MG63 (cell line): ENCODE data around the gene RPL31. TPM values are rescaled to one million over a fixed set of nuclear protein-coding genes. Genes with fewer than 3 reads are reported as not detected.
A peak's percentile ranks its signal among the peaks of the same experiment; 100 is the strongest.

Experiments
- DNase-seq: peaks from one replicate; pipeline ENCODE4 v3.0.0-alpha.2; 2020
- H3K27me3 ChIP-seq: fragments of 250-450 bp; sonication (Bioruptor Pico); 2 replicates; pipeline ENCODE4 v1.5.1; 2020; ENCODE audit warnings: mild to moderate bottlenecking, moderate library complexity
- H3K36me3 ChIP-seq: fragments of 250-450 bp; sonication (Bioruptor Pico); 2 replicates; pipeline ENCODE4 v1.5.1; 2020; ENCODE audit warnings: mild to moderate bottlenecking, moderate library complexity
- H3K4me3 ChIP-seq: fragments of 250-450 bp; sonication (Bioruptor Pico); 2 replicates; pipeline ENCODE4 v1.5.1; 2020; ENCODE audit warnings: mild to moderate bottlenecking, moderate library complexity
- H3K9me3 ChIP-seq: fragments of 250-450 bp; sonication (Bioruptor Pico); 2 replicates; pipeline ENCODE4 v1.5.1; 2020; ENCODE audit warnings: mild to moderate bottlenecking, moderate library complexity
- total RNA-seq: library from RNA; depleted of rRNA; stranded (reverse); fragments of >200 nt; shearing (Covaris generic); gene quantifications from 2 replicates; pipeline ENCODE4 v1.2.3, GENCODE V29; 2014; ENCODE audit warnings: low replicate concordance

The RPL31 gene
- total RNA-seq, 1 experiment from 2014 or later, result 1,616 TPM

GRCh38 chr2:101004620-101005325, 2.7 kb downstream of the RPL31 start:
- no peak for DNase-seq
- H3K36me3 ChIP-seq, result peaks cover 71% of the 10 kb centered on the region
- no peaks in the 10 kb centered on the region for H3K9me3 ChIP-seq
- H3K4me3 ChIP-seq, result peak overlapping the region; percentile 95
- H3K27me3 ChIP-seq, result no peaks in the 10 kb centered on the region

GRCh38 chr2:101006065-101006715, 4.1 kb downstream of the RPL31 start:
- Histone ChIP-seq H3K27me3 (no peaks in the 10 kb centered on the region), H3K9me3 (no peaks in the 10 kb centered on the region), H3K4me3 (no peak overlapping the region), H3K36me3 (peaks cover 81% of the 10 kb centered on the region)
- no peak for DNase-seq

- Histone ChIP-seq H3K4me3 (no peak overlapping the region), H3K36me3 (peaks cover 82% of the 10 kb centered on the region), H3K9me3 (no peaks in the 10 kb centered on the region), H3K27me3 (no peaks in the 10 kb centered on the region)
- no peak for DNase-seq
Measured at GRCh38 chr2:101007415-101008345, 5.6 kb downstream of the RPL31 start.

GRCh38 chr2:101011152-101011551, 9.1 kb downstream of the RPL31 start:
- Histone ChIP-seq H3K27me3 (no peaks in the 10 kb centered on the region), H3K9me3 (no peaks in the 10 kb centered on the region), H3K4me3 (no peak overlapping the region), H3K36me3 (peaks cover 73% of the 10 kb centered on the region)
- DNase-seq, result no peak

- Histone ChIP-seq H3K9me3 (no peaks in the 10 kb centered on the region), H3K36me3 (peaks cover 64% of the 10 kb centered on the region)
- DNase-seq, result no peak
Measured at GRCh38 chr2:101012054-101012705, 10.1 kb downstream of the RPL31 start.

DNA sequence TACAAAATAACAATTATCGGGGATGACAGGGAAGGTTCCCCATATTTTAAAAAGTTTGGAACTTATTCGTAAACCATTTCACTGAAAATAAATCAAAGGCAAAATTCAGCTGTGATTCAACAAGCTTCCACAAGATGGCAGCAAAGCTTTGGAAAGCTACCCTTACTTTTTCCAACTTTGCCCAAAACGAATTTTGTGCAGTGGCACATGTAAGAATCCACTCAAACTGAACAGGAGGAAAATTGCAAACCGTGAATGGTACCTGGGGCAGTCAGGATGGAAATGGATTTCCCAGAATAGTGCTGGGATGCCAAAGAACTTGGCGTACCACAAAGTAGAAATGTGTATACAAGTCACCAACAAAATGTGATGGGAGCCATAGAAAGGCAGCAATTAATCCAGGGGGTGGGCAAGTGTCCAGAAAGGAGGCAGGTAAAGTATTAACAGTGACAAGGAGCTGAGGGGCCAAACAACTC, 10.7 kb downstream of the RPL31 start:
- Histone ChIP-seq H3K36me3 (peaks cover 63% of the 10 kb centered on the region), H3K9me3 (no peaks in the 10 kb centered on the region)
- no peak for DNase-seq

More at GRCh38 chr2:101012054-101012705, 10.1 kb downstream of the RPL31 start:
- Histone ChIP-seq H3K27me3 (no peaks in the 10 kb centered on the region), H3K4me3 (no peak overlapping the region)

GRCh38 chr2:101014264-101014857, 12.3 kb downstream of the RPL31 start:
- DNase-seq, result no peak
- no peaks in the 10 kb centered on the region for H3K27me3 ChIP-seq
- no peak overlapping the region for H3K4me3 ChIP-seq
- H3K36me3 ChIP-seq, result peaks cover 61% of the 10 kb centered on the region
- H3K9me3 ChIP-seq, result no peaks in the 10 kb centered on the region

More for the DNA sequence above, 10.7 kb downstream of the RPL31 start:
- Histone ChIP-seq H3K4me3 (no peak overlapping the region), H3K27me3 (no peaks in the 10 kb centered on the region)

GRCh38 chr2:101017371-101017770, 15.3 kb downstream of the RPL31 start:
- H3K9me3 ChIP-seq, result no peaks in the 10 kb centered on the region
- H3K36me3 ChIP-seq, result peaks cover 63% of the 10 kb centered on the region
- H3K27me3 ChIP-seq, result no peaks in the 10 kb centered on the region
- H3K4me3 ChIP-seq, result no peak overlapping the region
- no peak for DNase-seq

DNA sequence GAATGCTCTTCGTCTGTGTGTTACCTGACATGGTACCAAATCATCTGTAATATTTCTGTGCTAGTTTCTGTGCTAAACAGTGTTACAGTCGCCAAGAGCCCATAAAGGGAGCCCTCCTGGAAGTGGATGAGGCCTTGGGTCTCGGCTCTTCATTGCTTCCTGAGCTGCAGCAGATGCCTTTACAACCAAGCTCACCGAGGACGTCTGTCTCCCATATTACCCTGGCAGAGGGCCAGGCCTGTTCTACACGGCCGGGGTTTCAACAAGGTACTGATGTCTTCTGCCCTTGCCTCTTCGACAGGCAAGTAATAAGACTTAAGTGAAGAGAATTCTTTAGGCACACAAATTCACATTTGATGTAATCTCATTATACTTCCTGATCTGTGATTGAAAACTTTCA, 16.8 kb downstream of the RPL31 start:
- Histone ChIP-seq H3K27me3 (no peaks in the 10 kb centered on the region), H3K36me3 (peaks cover 62% of the 10 kb centered on the region), H3K4me3 (no peak overlapping the region), H3K9me3 (no peaks in the 10 kb centered on the region)
- DNase-seq, result no peak

DNA sequence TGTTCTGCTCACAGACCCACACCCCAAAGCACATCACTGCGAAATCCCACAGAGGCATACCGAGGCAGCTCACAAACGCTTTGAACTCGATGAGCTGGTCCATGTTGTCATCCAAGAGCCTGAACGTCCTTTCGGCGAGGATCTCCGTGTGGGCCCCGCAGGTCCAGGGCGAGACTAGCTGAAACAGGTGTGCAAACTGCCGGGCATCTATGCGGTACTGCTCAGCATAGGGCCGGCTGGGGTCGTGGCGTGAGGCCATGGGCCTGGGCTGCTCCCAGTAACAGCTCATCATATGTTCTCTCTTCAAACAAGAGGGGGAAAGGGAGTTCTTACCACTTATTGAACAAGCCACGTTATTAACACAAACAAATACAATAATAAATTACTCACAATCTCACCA, 20.1 kb downstream of the RPL31 start:
- Histone ChIP-seq H3K36me3 (peaks cover 66% of the 10 kb centered on the region), H3K9me3 (no peaks in the 10 kb centered on the region)

DNA sequence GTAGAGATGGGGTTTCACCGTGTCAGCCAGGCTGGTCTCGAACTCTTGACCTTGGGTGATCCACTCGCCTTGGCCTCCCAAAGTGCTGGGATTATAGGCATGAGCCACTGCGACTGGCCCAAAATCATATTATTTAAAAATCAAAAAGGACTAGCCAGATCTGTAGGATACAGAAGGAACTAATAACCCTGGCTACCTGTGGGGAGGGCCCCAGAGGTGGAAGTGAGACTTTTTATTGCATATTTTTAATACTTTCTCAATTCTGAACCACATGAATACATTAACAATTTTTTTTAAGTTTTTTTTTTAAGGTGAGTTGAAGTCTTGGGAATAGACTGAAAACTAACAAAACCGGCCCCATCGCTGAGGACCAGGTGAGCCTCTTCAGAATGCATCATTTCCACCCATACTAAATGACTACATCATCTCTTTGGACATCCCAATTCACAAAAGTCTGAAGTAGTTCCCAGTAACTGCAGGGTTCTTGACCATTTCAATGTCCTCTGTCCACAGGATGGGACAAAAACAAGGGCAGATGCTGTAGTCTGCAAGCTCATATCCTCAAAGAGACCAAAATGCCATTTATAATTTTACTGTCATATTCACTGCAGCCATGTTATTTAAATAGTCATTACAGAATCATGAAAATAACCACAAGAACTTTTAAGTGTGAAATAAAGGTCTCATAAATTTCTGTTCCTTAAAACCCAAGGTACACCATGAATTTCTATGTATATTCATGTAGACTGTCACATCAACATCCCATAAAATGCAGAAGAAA, 21.4 kb downstream of the RPL31 start:
- Histone ChIP-seq H3K36me3 (peaks cover 66% of the 10 kb centered on the region), H3K9me3 (no peaks in the 10 kb centered on the region), H3K27me3 (no peaks in the 10 kb centered on the region), H3K4me3 (no peak overlapping the region)
- DNase-seq, result no peak

More for the DNA sequence above, 20.1 kb downstream of the RPL31 start:
- no peaks in the 10 kb centered on the region for H3K27me3 ChIP-seq
- no peak for DNase-seq
- H3K4me3 ChIP-seq, result no peak overlapping the region

GRCh38 chr2:101025561-101025960, 23.5 kb downstream of the RPL31 start:
- H3K4me3 ChIP-seq, result no peak overlapping the region
- no peak for DNase-seq
- peaks cover 61% of the 10 kb centered on the region for H3K36me3 ChIP-seq
- no peaks in the 10 kb centered on the region for H3K27me3 ChIP-seq
- H3K9me3 ChIP-seq, result no peaks in the 10 kb centered on the region

- H3K36me3 ChIP-seq, result peaks cover 63% of the 10 kb centered on the region
- no peaks in the 10 kb centered on the region for H3K27me3 ChIP-seq
- H3K9me3 ChIP-seq, result no peaks in the 10 kb centered on the region
- no peak for DNase-seq
- H3K4me3 ChIP-seq, result no peak overlapping the region
Measured at GRCh38 chr2:101026253-101026701, 24.2 kb downstream of the RPL31 start.

- no peak for DNase-seq
- no peaks in the 10 kb centered on the region for H3K9me3 ChIP-seq
- H3K27me3 ChIP-seq, result no peaks in the 10 kb centered on the region
- no peak overlapping the region for H3K4me3 ChIP-seq
- H3K36me3 ChIP-seq, result peaks cover 63% of the 10 kb centered on the region
Measured at GRCh38 chr2:101026923-101027469, 24.9 kb downstream of the RPL31 start.

GRCh38 chr2:101027852-101028251, 25.8 kb downstream of the RPL31 start:
- no peak for DNase-seq
- Histone ChIP-seq H3K4me3 (no peak overlapping the region), H3K9me3 (no peaks in the 10 kb centered on the region), H3K36me3 (peaks cover 59% of the 10 kb centered on the region), H3K27me3 (no peaks in the 10 kb centered on the region)
